SK-N-SH (cell line): Measurements from ENCODE around the gene THOC6. TPM values are rescaled to one million over a fixed set of nuclear protein-coding genes. Genes with fewer than 3 reads are reported as not detected.

ENCODE experiments used
- CTCF ChIA-PET: fragments of 300-600, 350-600 bp; formaldehyde crosslinking; extraction: SDS; loops from one replicate; lab custom pipeline; 2021; lab: Yijun Ruan, JAX
- POLR2A ChIA-PET: fragments of 350-600 bp; sonication (Branson Sonifier 250); formaldehyde crosslinking; extraction: SDS; loops from one replicate; lab custom pipeline; 2020; ENCODE audit warnings: antibody characterized with exemption, inconsistent platforms; lab: Yijun Ruan, JAX
- DNase-seq: peaks from one replicate; pipeline ENCODE4 v3.0.0; 2012
- H2AFZ ChIP-seq: fragments of 200-600 bp; sonication (generic); 2 replicates; pipeline ENCODE4 v1.8.1; 2016; ENCODE audit warnings: antibody characterized with exemption, mild to moderate bottlenecking, low read depth
- H3F3A ChIP-seq: fragments of 200-600 bp; sonication (generic); replicated peaks from 2 replicates; pipeline ENCODE3; 2016; ENCODE audit warnings: antibody characterized with exemption, mild to moderate bottlenecking; ENCODE audit not compliant: insufficient read depth
- H3K27ac ChIP-seq, 2 experiments: fragments of 200-500 bp in 1 of 2; fragments of 200-600 bp in 1 of 2; sonication (Bioruptor generic) in 1 of 2; sonication (generic), shearing (Covaris generic) in 1 of 2; 2 replicates each; pipeline versions ENCODE4 v1.5.1 to v1.6.1; 2014 to 2016; ENCODE audit warnings: low read depth in 2 of 2, inconsistent platforms in 1 of 2, low read length in 1 of 2, mild to moderate bottlenecking in 1 of 2, mixed read lengths in 1 of 2
- H3K27me3 ChIP-seq: fragments of 200-600 bp; sonication (generic), shearing (Covaris generic); 2 replicates; pipeline ENCODE4 v1.6.1; 2016; ENCODE audit warnings: mixed run types; ENCODE audit not compliant: insufficient read depth
- H3K36me3 ChIP-seq, 2 experiments: fragments of 200-500 bp in 1 of 2; fragments of 200-600 bp in 1 of 2; sonication (Bioruptor generic) in 1 of 2; sonication (generic) in 1 of 2; replicated peaks in 1 of 2; 2 replicates each; pipeline versions ENCODE3 to v1.5.1; 2014 to 2016; ENCODE audit warnings: low read length in 1 of 2, mild to moderate bottlenecking in 1 of 2; ENCODE audit not compliant: insufficient read depth in 2 of 2, control insufficient read depth in 1 of 2
- H3K4me1 ChIP-seq, 2 experiments: fragments of 200-500 bp in 1 of 2; fragments of 200-600 bp in 1 of 2; sonication (Bioruptor generic) in 1 of 2; sonication (generic), shearing (Covaris generic) in 1 of 2; 2 replicates each; pipeline versions ENCODE4 v1.5.1 to v1.6.1; 2014 to 2016; ENCODE audit warnings: low read depth in 1 of 2, low read length in 1 of 2, mixed run types in 1 of 2; ENCODE audit not compliant: insufficient read depth in 2 of 2, control insufficient read depth in 1 of 2
- H3K4me2 ChIP-seq: fragments of 200-600 bp; sonication (generic), shearing (Covaris generic); 2 replicates; pipeline ENCODE4 v1.6.1; 2017; ENCODE audit warnings: mixed run types
- H3K4me3 ChIP-seq, 2 experiments: fragments of 200-500 bp in 1 of 2; fragments of 200-600 bp in 1 of 2; sonication (Bioruptor generic) in 1 of 2; sonication (generic), shearing (Covaris generic) in 1 of 2; 2 replicates each; pipeline versions ENCODE4 v1.5.1 to v1.8.1; 2014 to 2016; ENCODE audit warnings: low read depth in 2 of 2, inconsistent platforms in 1 of 2, low read length in 1 of 2, mild to moderate bottlenecking in 1 of 2, mixed read lengths in 1 of 2, moderate library complexity in 1 of 2
- H3K79me2 ChIP-seq: fragments of 200-600 bp; sonication (generic); 2 replicates; pipeline ENCODE4 v1.8.1; 2017; ENCODE audit warnings: mild to moderate bottlenecking; ENCODE audit not compliant: insufficient read depth
- H3K9ac ChIP-seq: fragments of 200-600 bp; sonication (generic); 2 replicates; pipeline ENCODE4 v1.6.1; 2017; ENCODE audit warnings: mixed run types
- H3K9me2 ChIP-seq: fragments of 200-600 bp; sonication (generic); 2 replicates; pipeline ENCODE4 v1.6.1; 2017; ENCODE audit warnings: mixed run types
- H3K9me3 ChIP-seq: fragments of 200-600 bp; sonication (generic); 2 replicates; pipeline ENCODE4 v1.6.1; 2017; ENCODE audit warnings: mixed run types, mild to moderate bottlenecking, moderate library complexity
- H4K20me1 ChIP-seq: fragments of 200-600 bp; sonication (generic); 2 replicates; pipeline ENCODE4 v1.6.1; 2017; ENCODE audit warnings: mild to moderate bottlenecking, mixed run types; ENCODE audit not compliant: insufficient read depth
- CTCF ChIP-seq: fragments of 200-600 bp; sonication (generic); IDR thresholded peaks from 2 replicates; pipeline ENCODE4 v1.6.1; 2017; ENCODE audit warnings: antibody characterized with exemption, mild to moderate bottlenecking, moderate library complexity
- ELF1 ChIP-seq: IDR thresholded peaks from 2 replicates; pipeline ENCODE4 v1.4.0; 2012
- EZH2phosphoT487 ChIP-seq: fragments of 200-600 bp; sonication (generic); IDR thresholded peaks from 2 replicates; pipeline ENCODE4 v1.6.1; 2017; ENCODE audit warnings: low read depth, mixed run types, mild to moderate bottlenecking, antibody characterized with exemption, moderate library complexity, borderline replicate concordance
- FOXJ3 ChIP-seq: sonication (generic); formaldehyde crosslinking; IDR thresholded peaks from 2 replicates; pipeline ENCODE4 v1.5.1; 2020; ENCODE audit warnings: mild to moderate bottlenecking, missing genetic modification reagents
- FOXM1 ChIP-seq: IDR thresholded peaks from 2 replicates; pipeline ENCODE4 v1.4.0; 2012; ENCODE audit warnings: low read depth, mild to moderate bottlenecking
- GABPA ChIP-seq: IDR thresholded peaks from 2 replicates; pipeline ENCODE4 v1.4.0; 2012; ENCODE audit warnings: low read depth, mild to moderate bottlenecking
- GATA2 ChIP-seq: sonication (generic); formaldehyde crosslinking; IDR thresholded peaks from 2 replicates; pipeline ENCODE4 v1.5.0; 2020; ENCODE audit warnings: mild to moderate bottlenecking, missing genetic modification reagents
- IRF3 ChIP-seq: fragments of 150-350 bp; IDR thresholded peaks from 2 replicates; pipeline ENCODE4 v1.6.1; 2016; ENCODE audit warnings: mild to moderate bottlenecking, low read depth, low read length
- JUND ChIP-seq: IDR thresholded peaks from 2 replicates; pipeline ENCODE4 v1.4.0; 2012
- MEF2A ChIP-seq: IDR thresholded peaks from 2 replicates; pipeline ENCODE4 v1.4.0; 2012; ENCODE audit warnings: low read depth, borderline replicate concordance
- MXI1 ChIP-seq: IDR thresholded peaks from 2 replicates; pipeline ENCODE4 v1.6.1; 2012; ENCODE audit warnings: mild to moderate bottlenecking, low read depth, low read length, improper control_type of control experiment
- NFIC ChIP-seq: IDR thresholded peaks from 2 replicates; pipeline ENCODE4 v1.4.0; 2012; ENCODE audit warnings: borderline replicate concordance
- NRF1 ChIP-seq: IDR thresholded peaks from 2 replicates; pipeline ENCODE4 v1.6.1; 2012; ENCODE audit warnings: low read depth, mild to moderate bottlenecking, low read length
- PBX3 ChIP-seq: IDR thresholded peaks from 2 replicates; pipeline ENCODE4; 2012
- RFX5 ChIP-seq: IDR thresholded peaks from 2 replicates; pipeline ENCODE4 v1.6.1; 2012; ENCODE audit warnings: mild to moderate bottlenecking, improper control_type of control experiment, low read length
- TEAD4 ChIP-seq: IDR thresholded peaks from 2 replicates; pipeline ENCODE4 v1.4.0; 2012; ENCODE audit warnings: mild to moderate bottlenecking, borderline replicate concordance; ENCODE audit not compliant: insufficient read depth
- USF2 ChIP-seq: fragments of 150-350 bp; IDR thresholded peaks from 2 replicates; pipeline ENCODE4 v1.6.1; 2017; ENCODE audit warnings: antibody characterized with exemption, low read length, low read depth, borderline replicate concordance
- YY1 ChIP-seq: IDR thresholded peaks from 2 replicates; pipeline ENCODE4 v1.4.0; 2012; ENCODE audit warnings: low read depth, mild to moderate bottlenecking
- WGBS: methylation state at CpG from one replicate; pipeline ENCODE4 v1.1.6; 2017; ENCODE audit warnings: low lambda C conversion rate; 5-methylcytosine and 5-hydroxymethylcytosine counted together
- polyA plus RNA-seq, 3 experiments: library from polyadenylated mRNA; depleted of rRNA; stranded (reverse); fragments of >200 nt; gene quantifications; 2 replicates each; pipeline ENCODE4 v1.2.3, GENCODE V29; 2012

The THOC6 gene
- polyA plus RNA-seq, 1 of the 3 experiments (the other 2 are of a cell fraction), result 37.7 TPM

- H3K4me1 ChIP-seq, result peaks cover 8 to 17% of the 10 kb centered on the region in 2 experiments; a peak in 3 of 4 replicates
- peaks cover 3% of the 10 kb centered on the region; the same call in 1 of the 2 replicates for H3K27me3 ChIP-seq
- no peaks in the 10 kb centered on the region for H3K9me2 ChIP-seq
- no peak overlapping the region for H2AFZ ChIP-seq
- POLR2A ChIA-PET, result no interaction called here
- no peaks in the 10 kb centered on the region for H3K9me3 ChIP-seq
- WGBS, result 93% methylated on average over 20 of the region's 24 CpGs
- peaks cover 14 to 22% of the 10 kb centered on the region in 2 experiments for H3K36me3 ChIP-seq
- DNase-seq, result no peak
- H3K9ac ChIP-seq, result no peak overlapping the region
- H3K4me3 ChIP-seq, result no peak overlapping the region
- H3F3A ChIP-seq, result peaks cover 49% of the 10 kb centered on the region
- TF ChIP-seq JUND (no peak), MXI1 (no peak), GABPA (no peak), CTCF (no peak), EZH2phosphoT487 (no peak), PBX3 (no peak), TEAD4 (no peak), NFIC (no peak), YY1 (no peak), FOXJ3 (no peak), NRF1 (no peak), MEF2A (no peak), RFX5 (no peak), ELF1 (no peak), GATA2 (CRISPR knock-in tag) (no peak), IRF3 (no peak), FOXM1 (no peak), USF2 (no peak)
- CTCF ChIA-PET, result interaction anchor here (1.1 to 9.8 kb wide), 14 partner anchors 7 to 111 kb away, joined by 3 to 141 read pairs (median 8); partner anchors contain the start of genes CLDN6, HCFC1R1, IL32 and MMP25
- H4K20me1 ChIP-seq, result peaks cover 12% of the 10 kb centered on the region
- no peaks in the 10 kb centered on the region for H3K79me2 ChIP-seq
- no peak overlapping the region for H3K27ac ChIP-seq
- no peak overlapping the region for H3K4me2 ChIP-seq
These were observed 3.0 kb downstream of the THOC6 start for GRCh38 chr16:3026609-3027488.
